Measurements from ENCODE around the gene FBXW12. TPM values are rescaled to one million over a fixed set of nuclear protein-coding genes. Genes with fewer than 3 reads are reported as not detected.
"Not testable (repeated sequence)": the region's sequence is repeated elsewhere in the genome, so short reads cannot be mapped to it uniquely, and the experiment has no call there.

Gene FBXW12
- not detected in 2 replicates for total RNA-seq (2014; rRNA removed; shearing (Covaris generic))

- DNase-seq (ENCODE audit: low read depth) = no peak
Observed at GRCh38 chr3:48371651-48372376, at the start of gene FBXW12. FBXW12 (plus strand) TSS chr3:48372219; CDS start chr3:48372768, 549 bp downstream.

GRCh38 chr3:48331706-48332435 is 40.1 kb upstream of the FBXW12 start:
- DNase-seq (ENCODE audit: low read depth) = peak; percentile 6

GRCh38 chr3:48333346-48334245 is 38.4 kb upstream of the FBXW12 start, which contains the start of gene SPINK8:
SPINK8 (minus strand) TSS chr3:48333661; CDS start chr3:48328341, 5,320 bp downstream.
- DNase-seq (ENCODE audit: low read depth) = not testable (repeated sequence)

- no peak for DNase-seq (ENCODE audit: low read depth)
Observed at GRCh38 chr3:48334605-48335004, 37.4 kb upstream of the FBXW12 start.

GRCh38 chr3:48335286-48335685 is 36.7 kb upstream of the FBXW12 start:
- DNase-seq (ENCODE audit: low read depth) = not testable (repeated sequence)

- DNase-seq (ENCODE audit: low read depth) = peak; percentile 58
Observed at GRCh38 chr3:48337536-48337935, 34.5 kb upstream of the FBXW12 start.

- DNase-seq (ENCODE audit: low read depth) = peak; percentile 24
Observed at GRCh38 chr3:48338635-48339034, 33.4 kb upstream of the FBXW12 start.

- DNase-seq (ENCODE audit: low read depth) = no peak
Observed at GRCh38 chr3:48343432-48343831, 28.6 kb upstream of the FBXW12 start.

GRCh38 chr3:48344867-48345507 is 27.0 kb upstream of the FBXW12 start:
- no peak for DNase-seq (ENCODE audit: low read depth)

GRCh38 chr3:48345946-48346572 is 26.0 kb upstream of the FBXW12 start:
- DNase-seq (ENCODE audit: low read depth) = no peak

GRCh38 chr3:48347500-48347899 is 24.5 kb upstream of the FBXW12 start:
- peak; percentile 48 for DNase-seq (ENCODE audit: low read depth)

GRCh38 chr3:48352546-48352945 is 19.5 kb upstream of the FBXW12 start:
- DNase-seq (ENCODE audit: low read depth) = peak; percentile 55

GRCh38 chr3:48353987-48354386 is 18.0 kb upstream of the FBXW12 start:
- no peak for DNase-seq (ENCODE audit: low read depth)

- DNase-seq (ENCODE audit: low read depth) = no peak
Observed at GRCh38 chr3:48356419-48356818, 15.6 kb upstream of the FBXW12 start.

- DNase-seq (ENCODE audit: low read depth) = no peak
Observed at GRCh38 chr3:48361928-48362327, 10.1 kb upstream of the FBXW12 start.

- no peak for DNase-seq (ENCODE audit: low read depth)
Observed at GRCh38 chr3:48364840-48365239, 7.2 kb upstream of the FBXW12 start.

- DNase-seq (ENCODE audit: low read depth) = no peak
Observed at GRCh38 chr3:48367201-48367600, 4.8 kb upstream of the FBXW12 start.

- DNase-seq (ENCODE audit: low read depth) = no peak
Observed at GRCh38 chr3:48369693-48370332, 2.2 kb upstream of the FBXW12 start.

- no peak for DNase-seq (ENCODE audit: low read depth)
Observed at GRCh38 chr3:48370333-48370713, 1.7 kb upstream of the FBXW12 start.

- no peak for DNase-seq (ENCODE audit: low read depth)
Observed at GRCh38 chr3:48372377-48372770, 355 bp downstream of the FBXW12 start.
